Spleen (tissue), 11 donors: Measurements from ENCODE around the gene OXCT1. TPM values are rescaled to one million over a fixed set of nuclear protein-coding genes. Genes with fewer than 3 reads are reported as not detected.
"Not testable (repeated sequence)": the region's sequence is repeated elsewhere in the genome, so short reads cannot be mapped to it uniquely, and the experiment has no call there.

Experiments used
- DNase-seq: peaks from one replicate; pipeline ENCODE4 v3.0.0-alpha.2; 2020
- H3K27ac ChIP-seq, 8 donors: fragments of 200-600 bp; sonication (generic) in 7 of 8; 1 replicate in 4 of 8; 2 replicates in 4 of 8; pipeline versions ENCODE4 v1.5.0 to v1.8.0; 2016 to 2021; ENCODE audit warnings: inconsistent platforms in 4 of 8, mild to moderate bottlenecking in 4 of 8, moderate library complexity in 1 of 8
- H3K27me3 ChIP-seq, 7 donors: fragments of 200-600 bp; sonication (generic) in 6 of 7; replicated peaks in 1 of 7; 1 replicate in 4 of 7; 2 replicates in 3 of 7; pipeline versions ENCODE4 v1.5.0 to v1.8.0; 2016 to 2021; ENCODE audit warnings: inconsistent platforms in 3 of 7, mild to moderate bottlenecking in 1 of 7
- H3K36me3 ChIP-seq, 6 donors: fragments of 200-600 bp; sonication (generic) in 5 of 6; 1 replicate in 4 of 6; 2 replicates in 2 of 6; pipeline versions ENCODE4 v1.5.0 to v1.8.0; 2016 to 2021; ENCODE audit warnings: inconsistent platforms in 2 of 6
- H3K4me1 ChIP-seq, 6 donors: fragments of 200-600 bp; sonication (generic) in 5 of 6; 1 replicate in 3 of 6; 2 replicates in 3 of 6; pipeline versions ENCODE4 v1.5.0 to v1.8.0; 2016 to 2021; ENCODE audit warnings: inconsistent platforms in 3 of 6
- H3K4me3 ChIP-seq, 8 donors: fragments of 200-600 bp; sonication (generic) in 7 of 8; 1 replicate in 4 of 8; 2 replicates in 4 of 8; pipeline versions ENCODE4 v1.5.0 to v1.8.0; 2016 to 2021; ENCODE audit warnings: inconsistent platforms in 4 of 8, mild to moderate bottlenecking in 4 of 8, moderate library complexity in 2 of 8
- H3K9me3 ChIP-seq, 8 donors: fragments of 200-600 bp; sonication (generic) in 7 of 8; 1 replicate in 4 of 8; 2 replicates in 4 of 8; pipeline versions ENCODE4 v1.5.0 to v1.8.0; 2016 to 2021; ENCODE audit warnings: inconsistent platforms in 4 of 8
- POLR2A ChIP-seq, 3 donors: fragments of 450-650 bp; IDR thresholded peaks; one replicate each; pipeline ENCODE4 v1.5.1; 2017; ENCODE audit warnings: antibody characterized with exemption in 3 of 3, mild to moderate bottlenecking in 1 of 3
- POLR2AphosphoS5 ChIP-seq, 3 donors: sonication (generic); formaldehyde crosslinking; IDR thresholded peaks; one replicate each; pipeline ENCODE4 v1.5.1; 2017; ENCODE audit warnings: antibody characterized with exemption in 3 of 3
- WGBS, 5 donors: extraction: QIAGEN DNeasy Blood & Tissue Kit in 3 of 5; methylation state at CpG; one replicate each; pipeline versions ENCODE4 v1.1.5 to v1.1.7; 2013 to 2018; 5-methylcytosine and 5-hydroxymethylcytosine counted together
- intact Hi-C: fragments of 100-400 bp; cut with DNase I; formaldehyde crosslinking; loops from one replicate; pipeline ENCODE4 v1.15.0; 2023; ENCODE audit warnings: low total_unique reads
- polyA plus RNA-seq, 3 donors: library from polyadenylated mRNA; stranded (reverse); fragments of 200-250 nt; gene quantifications; one replicate each; pipeline ENCODE4 v1.2.1, GENCODE V29; 2013
- total RNA-seq, 7 donors: library from RNA; depleted of rRNA in 3 of 7; stranded (reverse); fragments of >200 nt in 3 of 7; fragmentation: NEBNext Ultra II Directional in 4 of 7; extraction: Animal tissue kit (Norgen Biotek cat#: 25700) in 4 of 7; gene quantifications; one replicate each; pipeline versions ENCODE4 v1.1.0 to v1.2.1, GENCODE V29; 2016 to 2021
- TF ChIP-seq, protein P1 (sequence below), 11 experiments: fragments of 200-600 bp in 7 of 11; fragments of 450-650 bp in 4 of 11; sonication (generic) in 4 of 11; IDR thresholded peaks in 8 of 11; conservative IDR thresholded peaks in 3 of 11; 1 replicate in 7 of 11; 2 replicates in 4 of 11; pipeline versions ENCODE4 v1.4.0 to v1.8.0; 2016 to 2021; ENCODE audit warnings: antibody characterized with exemption in 11 of 11, inconsistent platforms in 4 of 11, mild to moderate bottlenecking in 1 of 11
- donor health status: healthy with polysubstance abuse.
- donor health status: DM: no; HTN: no; CAD: no; lungs with moderate emphysema.
- donor health status: DM: no; HTN: no; CAD: no.
- donor health status: Bipolar disorder and iron deficiency.
- donor health status: healthy.
- donor health status: DM: no; HTN: no; CAD: no.
- donor health status: DM: yes; HTN: yes; CAD: no.

OXCT1 gene
- total and polyA plus RNA-seq, 10 donors = 7.0 to 16.7 (median 13.5) TPM

DNA sequence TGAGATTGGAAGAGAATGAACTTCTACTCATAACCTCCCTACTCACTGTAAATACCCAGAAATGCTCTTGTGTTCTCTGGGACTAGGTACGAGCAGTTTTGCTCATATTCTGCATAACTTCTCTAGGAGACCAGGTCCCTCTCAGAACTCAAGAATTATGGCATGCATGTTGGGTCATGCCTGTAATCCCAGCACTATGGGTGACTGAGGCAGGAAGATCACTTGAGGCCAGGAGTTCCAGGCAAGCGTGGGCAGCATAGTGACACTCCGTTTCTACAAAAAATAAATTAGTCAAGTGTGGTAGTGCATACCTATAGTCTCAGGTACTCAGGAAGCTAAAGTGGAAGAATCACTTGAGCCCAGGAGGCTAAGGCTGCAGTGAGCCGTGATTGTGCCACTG is 141.9 kb downstream of the OXCT1 start:
- WGBS, 5 donors = 94 to 100% (median 97%) methylated on average over 4 of the region's 4 CpGs
- H3K9me3 ChIP-seq = peaks cover 0 to 5% (median 0%) of the 10 kb centered on the region in 8 donors

DNA sequence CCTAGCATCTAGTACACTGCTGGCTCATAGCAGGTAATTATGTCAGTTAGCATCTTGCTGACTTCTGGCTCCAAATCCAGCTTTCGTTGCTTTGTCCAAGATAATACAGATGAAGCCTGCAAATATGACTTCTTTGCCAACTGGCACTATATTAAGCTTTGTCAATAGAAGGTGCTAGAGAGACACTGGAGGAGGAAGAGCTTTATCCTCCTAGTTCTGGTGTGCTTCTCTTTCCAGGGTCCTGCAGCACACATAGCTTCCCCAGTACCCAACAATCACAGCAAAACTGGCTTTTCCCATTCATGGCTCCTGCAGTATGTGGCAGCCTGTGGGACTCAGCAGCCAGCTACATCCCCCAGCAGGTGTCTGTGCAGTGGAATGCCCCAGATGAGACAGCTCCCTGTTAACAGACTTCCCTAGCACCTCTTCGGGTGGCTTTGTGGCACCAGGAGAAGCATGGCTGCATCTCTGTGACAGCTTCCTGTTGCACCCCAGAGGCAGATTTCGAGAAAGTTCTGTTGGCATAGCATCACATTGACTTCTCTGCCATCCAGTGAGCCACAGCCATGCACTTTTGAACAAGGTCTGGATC is 147.8 kb downstream of the OXCT1 start:
- TF ChIP-seq POLR2AphosphoS5 (IDR thresholded peaks at IDR 0.05) (no peak), POLR2A (IDR thresholded peaks at IDR 0.05) (no peak)
- TF ChIP-seq, protein P1, sequence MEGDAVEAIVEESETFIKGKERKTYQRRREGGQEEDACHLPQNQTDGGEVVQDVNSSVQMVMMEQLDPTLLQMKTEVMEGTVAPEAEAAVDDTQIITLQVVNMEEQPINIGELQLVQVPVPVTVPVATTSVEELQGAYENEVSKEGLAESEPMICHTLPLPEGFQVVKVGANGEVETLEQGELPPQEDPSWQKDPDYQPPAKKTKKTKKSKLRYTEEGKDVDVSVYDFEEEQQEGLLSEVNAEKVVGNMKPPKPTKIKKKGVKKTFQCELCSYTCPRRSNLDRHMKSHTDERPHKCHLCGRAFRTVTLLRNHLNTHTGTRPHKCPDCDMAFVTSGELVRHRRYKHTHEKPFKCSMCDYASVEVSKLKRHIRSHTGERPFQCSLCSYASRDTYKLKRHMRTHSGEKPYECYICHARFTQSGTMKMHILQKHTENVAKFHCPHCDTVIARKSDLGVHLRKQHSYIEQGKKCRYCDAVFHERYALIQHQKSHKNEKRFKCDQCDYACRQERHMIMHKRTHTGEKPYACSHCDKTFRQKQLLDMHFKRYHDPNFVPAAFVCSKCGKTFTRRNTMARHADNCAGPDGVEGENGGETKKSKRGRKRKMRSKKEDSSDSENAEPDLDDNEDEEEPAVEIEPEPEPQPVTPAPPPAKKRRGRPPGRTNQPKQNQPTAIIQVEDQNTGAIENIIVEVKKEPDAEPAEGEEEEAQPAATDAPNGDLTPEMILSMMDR (IDR thresholded peaks at IDR 0.05 in 8 of 11, conservative IDR thresholded peaks at IDR 0.05 in 3 of 11) = no peak
- Histone ChIP-seq H3K27me3 (no peaks in the 10 kb centered on the region), H3K4me1 (no peaks in the 10 kb centered on the region), H3K36me3 (no peaks in the 10 kb centered on the region), H3K27ac (no peak overlapping the region), H3K4me3 (no peak overlapping the region), H3K9me3 (peaks cover 0 to under 1% (median 0%) of the 10 kb centered on the region in 8 donors)
- 82 to 86% (median 83%) methylated on average over 3 of the region's 3 CpGs for WGBS, 5 donors
- intact Hi-C loops = no loop called here
- DNase-seq = no peak

More for the DNA sequence above, 141.9 kb downstream of the OXCT1 start:
- TF ChIP-seq POLR2AphosphoS5 (IDR thresholded peaks at IDR 0.05) (no peak), POLR2A (IDR thresholded peaks at IDR 0.05) (no peak)
- TF ChIP-seq, protein P1 (IDR thresholded peaks at IDR 0.05 in 8 of 11, conservative IDR thresholded peaks at IDR 0.05 in 3 of 11) = no peak
- no peaks in the 10 kb centered on the region for H3K27me3 ChIP-seq
- no peak overlapping the region for H3K4me3 ChIP-seq
- H3K36me3 ChIP-seq = peaks cover 0 to 32% (median 0%) of the 10 kb centered on the region in 6 donors
- no peak for DNase-seq
- no peak overlapping the region for H3K27ac ChIP-seq
- intact Hi-C loops = no loop called here
- H3K4me1 ChIP-seq = no peaks in the 10 kb centered on the region

DNA sequence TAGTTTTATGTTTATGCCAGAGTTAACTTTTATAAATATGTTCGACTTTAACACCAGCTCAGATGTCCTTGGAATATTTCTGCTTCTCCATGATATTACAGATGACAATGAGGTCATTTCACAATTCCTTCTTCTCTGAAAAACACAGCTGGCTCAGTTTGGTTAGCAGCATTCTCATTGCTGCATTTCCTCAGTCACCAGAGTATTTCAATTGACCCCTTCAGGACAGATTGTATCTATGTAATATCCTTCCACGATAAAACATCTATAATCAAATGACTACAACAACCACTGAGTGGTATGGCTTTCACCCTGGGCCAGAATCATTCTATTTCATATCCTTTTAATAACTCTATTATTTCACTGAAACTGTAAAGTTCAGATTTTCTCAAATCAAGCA is 148.7 kb downstream of the OXCT1 start:
- intact Hi-C loops = no loop called here
- no peaks in the 10 kb centered on the region for H3K27me3 ChIP-seq
- peaks cover 0 to 10% (median 3%) of the 10 kb centered on the region in 8 donors for H3K9me3 ChIP-seq
- no peaks in the 10 kb centered on the region for H3K4me1 ChIP-seq
- H3K4me3 ChIP-seq = no peak overlapping the region
- no peak for DNase-seq
- 66 to 80% (median 72%) methylated on average over 2 of the region's 2 CpGs for WGBS, 5 donors
- H3K27ac ChIP-seq = no peak overlapping the region
- TF ChIP-seq, protein P1 (IDR thresholded peaks at IDR 0.05 in 8 of 11, conservative IDR thresholded peaks at IDR 0.05 in 3 of 11) = no peak
- TF ChIP-seq POLR2AphosphoS5 (IDR thresholded peaks at IDR 0.05) (no peak), POLR2A (IDR thresholded peaks at IDR 0.05) (no peak)
- H3K36me3 ChIP-seq = no peaks in the 10 kb centered on the region

DNA sequence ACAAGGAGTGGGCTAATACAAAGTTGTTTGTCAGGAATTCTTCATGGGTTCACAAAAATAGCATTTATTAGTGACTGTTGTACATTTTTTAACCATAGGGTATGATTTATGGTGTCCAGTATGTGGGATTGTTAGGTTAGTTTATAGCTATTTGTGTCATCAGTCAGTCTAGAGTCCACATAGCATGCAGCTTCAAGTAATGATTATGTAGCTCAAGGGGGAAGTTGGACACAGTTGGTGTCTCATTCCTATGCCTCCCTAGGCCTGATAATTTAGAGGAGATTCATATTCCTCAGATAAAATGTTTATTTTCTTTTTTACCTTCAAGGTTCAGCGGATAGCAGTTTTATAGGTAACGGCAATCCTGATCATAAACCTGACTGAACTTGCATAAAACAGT is 153.8 kb downstream of the OXCT1 start:
- Histone ChIP-seq H3K36me3 (no peaks in the 10 kb centered on the region), H3K4me3 (no peak overlapping the region), H3K27me3 (no peaks in the 10 kb centered on the region), H3K4me1 (no peaks in the 10 kb centered on the region), H3K27ac (no peak overlapping the region), H3K9me3 (peaks cover 0 to 44% (median 30%) of the 10 kb centered on the region in 8 donors)
- no peak for DNase-seq
- 93 to 98% (median 95%) methylated on average over 2 of the region's 2 CpGs for WGBS, 5 donors
- TF ChIP-seq POLR2AphosphoS5 (IDR thresholded peaks at IDR 0.05) = no peak
- TF ChIP-seq POLR2A (IDR thresholded peaks at IDR 0.05) = no peak
- TF ChIP-seq, protein P1 (IDR thresholded peaks at IDR 0.05 in 8 of 11, conservative IDR thresholded peaks at IDR 0.05 in 3 of 11) = no peak
- intact Hi-C loops = no loop called here

DNA sequence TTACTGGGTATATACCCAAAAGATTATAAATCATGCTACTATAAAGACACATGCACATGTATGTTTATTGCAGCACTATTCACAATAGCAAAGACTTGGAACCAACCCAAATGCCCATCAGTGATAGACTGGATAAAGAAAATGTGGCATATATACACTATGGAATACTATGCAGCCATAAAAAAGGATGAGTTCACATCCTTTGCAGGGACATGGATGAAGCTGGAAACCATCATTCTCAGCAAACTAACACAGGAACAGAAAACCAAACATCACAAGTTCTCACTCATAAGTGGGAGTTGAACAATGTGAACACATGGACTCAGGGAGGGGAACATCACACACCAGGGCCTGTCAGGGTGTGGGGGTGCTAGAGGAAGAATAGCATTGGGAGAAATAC is 155.8 kb downstream of the OXCT1 start:
- H3K4me3 ChIP-seq, H3K27me3 ChIP-seq, intact Hi-C loops, H3K4me1 ChIP-seq, H3K27ac ChIP-seq, DNase-seq, H3K36me3 ChIP-seq: not testable (repeated sequence)
- peaks cover 0 to 44% (median 30%) of the 10 kb centered on the region in 8 donors for H3K9me3 ChIP-seq
